CD4-positive, alpha-beta T cell treated with Interleukin-1 beta for 1 hour (primary cell): ENCODE measurements around the gene SEC24A.
"Not testable (repeated sequence)": the region's sequence is repeated elsewhere in the genome, so short reads cannot be mapped to it uniquely, and the experiment has no call there.

Source experiments
- DNase-seq, 2 donors: peaks; one replicate each; pipeline ENCODE4 v3.0.0-alpha.2; 2020 to 2022

SEC24A gene

DNA sequence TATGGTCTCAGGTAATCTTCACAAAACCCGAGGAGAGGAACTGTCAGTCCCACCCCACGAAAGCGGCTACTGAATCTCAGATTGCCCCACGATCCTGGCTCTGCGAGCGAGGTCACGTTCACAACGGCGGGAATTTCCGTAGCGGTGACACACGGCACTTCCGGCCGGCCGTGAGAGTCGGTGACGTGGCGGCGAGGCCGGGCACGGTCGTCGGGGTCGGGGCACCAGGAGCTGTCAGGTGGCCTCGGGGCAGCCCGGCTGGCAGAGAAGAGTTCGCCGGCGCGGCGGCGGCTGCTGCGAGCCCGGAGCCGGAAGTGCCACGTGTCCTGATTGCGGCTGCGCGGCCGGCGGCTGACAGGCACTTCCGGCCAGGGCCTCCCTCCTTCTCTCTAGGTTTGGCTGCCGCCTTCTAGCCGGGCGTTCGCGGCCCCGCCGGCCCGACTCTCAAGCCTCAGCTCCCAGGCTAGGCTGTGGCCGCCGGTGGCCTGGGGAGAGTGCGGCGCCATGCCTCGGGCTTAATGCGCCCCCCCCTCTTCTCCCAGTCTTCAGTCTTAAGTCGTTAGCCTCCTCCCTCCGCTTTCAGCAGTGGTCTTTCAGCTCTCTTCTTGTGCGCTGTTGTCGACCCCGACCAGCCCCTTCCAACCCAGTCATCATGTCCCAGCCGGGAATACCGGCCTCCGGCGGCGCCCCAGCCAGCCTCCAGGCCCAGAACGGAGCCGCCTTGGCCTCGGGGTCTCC lies at the start of gene SEC24A:
TSS of gene SEC24A (plus strand) at position 361 of the 738 bp plus-strand sequence. CDS start at position 653, 292 bp downstream.
- peak; percentile 95 to 96 for DNase-seq

DNA sequence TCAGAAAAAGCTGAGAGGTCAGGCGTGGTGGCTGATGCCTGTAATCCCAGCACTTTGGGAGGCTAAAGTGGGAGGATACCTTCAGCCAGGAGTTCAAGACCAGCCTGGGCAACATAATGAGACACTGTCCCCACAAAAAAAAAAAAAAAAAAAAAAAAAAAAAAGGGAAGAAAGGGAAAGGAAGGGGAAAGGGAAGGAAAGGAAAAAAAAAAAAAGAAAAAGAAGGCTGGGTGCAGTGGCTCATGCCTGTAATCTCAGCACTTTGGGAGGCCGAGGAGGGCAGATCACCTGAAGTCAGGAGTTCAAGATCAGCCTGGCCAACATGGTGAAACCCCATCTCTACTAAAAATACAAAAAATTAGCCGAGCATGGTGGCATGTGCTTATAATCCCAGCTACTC lies 48.8 kb upstream of the SEC24A start:
- not testable (repeated sequence) for DNase-seq

GRCh38 chr5:134600600-134600999 lies 48.0 kb upstream of the SEC24A start:
- DNase-seq, result no peak

- DNase-seq, result no peak
Observed at GRCh38 chr5:134603059-134603458, 45.5 kb upstream of the SEC24A start.

GRCh38 chr5:134604908-134605307 lies 43.7 kb upstream of the SEC24A start:
- DNase-seq, result no peak

DNA sequence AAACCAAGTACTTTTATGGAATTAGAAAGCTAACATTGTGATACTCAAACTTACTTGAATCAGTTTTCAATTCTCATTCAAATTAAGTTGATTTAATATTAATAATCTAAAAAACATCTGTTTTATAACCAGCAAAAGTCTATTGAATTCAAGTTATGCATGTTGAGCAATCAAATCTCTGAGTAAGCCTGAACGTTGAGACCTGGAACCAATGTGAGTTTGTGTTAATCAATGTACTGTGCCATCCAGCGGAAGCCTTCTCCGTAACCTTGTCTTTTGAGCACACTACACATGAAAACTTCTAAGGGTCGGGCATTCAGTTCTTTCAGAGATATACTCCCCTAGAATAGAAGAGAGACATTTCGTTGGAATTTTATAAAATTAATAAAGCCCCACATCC lies 41.9 kb upstream of the SEC24A start:
- no peak for DNase-seq

DNA sequence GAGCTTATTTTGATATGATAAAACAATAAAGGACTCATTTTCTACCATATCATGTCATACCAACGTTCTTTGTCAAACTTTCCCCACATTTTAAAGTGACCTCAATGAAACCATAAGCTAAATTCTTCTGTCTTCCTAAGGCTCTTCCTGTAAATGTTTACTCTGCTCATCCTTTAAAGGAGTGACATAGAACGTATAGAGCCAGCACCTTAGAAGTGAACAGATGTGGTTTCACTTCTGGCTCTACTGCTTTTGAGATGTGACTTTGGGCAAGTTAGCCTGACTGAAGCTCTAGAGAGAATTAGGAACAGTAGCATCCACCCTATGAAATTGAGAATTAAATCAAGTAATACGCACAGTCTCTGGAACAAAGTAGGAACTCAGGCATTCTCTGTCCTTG lies 40.0 kb upstream of the SEC24A start:
- no peak for DNase-seq

- no peak for DNase-seq
Observed at GRCh38 chr5:134609232-134609851, 39.2 kb upstream of the SEC24A start.

DNA sequence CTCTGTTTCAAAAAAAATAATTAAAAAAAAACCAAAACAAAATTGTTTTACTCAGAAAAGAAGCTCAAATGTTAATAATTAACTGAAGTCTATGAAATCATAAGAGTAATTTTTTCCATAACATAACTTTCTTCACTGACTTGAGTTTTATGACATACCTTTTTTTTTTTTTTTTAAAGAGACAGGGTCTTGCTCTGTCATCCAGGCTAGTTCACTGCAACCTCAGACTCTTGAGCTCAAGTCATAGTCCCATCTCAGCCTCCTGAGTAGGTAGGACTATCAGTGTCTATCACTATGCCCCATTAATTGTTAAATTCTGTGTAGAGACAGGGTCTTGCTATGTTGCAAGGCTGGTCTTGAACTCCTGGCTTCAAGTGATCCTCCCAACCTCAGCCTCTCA lies 37.9 kb upstream of the SEC24A start:
- no peak for DNase-seq

DNA sequence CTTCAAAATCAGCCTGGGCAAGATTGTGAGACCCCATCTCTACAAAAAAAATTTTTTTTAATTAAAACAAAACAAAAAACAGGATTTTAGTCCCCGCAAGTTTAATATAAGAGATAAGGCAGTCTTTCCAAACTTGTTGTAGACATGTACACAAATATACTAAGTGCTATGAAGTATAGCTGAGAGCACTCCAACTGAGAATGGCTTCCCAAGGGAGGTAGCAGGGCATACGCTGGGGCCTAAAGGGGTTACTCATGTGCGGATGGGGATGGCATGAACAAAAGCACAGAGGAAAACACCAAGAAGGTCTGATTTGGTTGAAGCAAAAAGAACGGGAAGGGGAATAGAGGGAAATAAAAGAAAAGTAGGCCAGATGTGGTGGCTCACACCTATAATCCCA lies 37.1 kb upstream of the SEC24A start:
- DNase-seq, result no peak

DNA sequence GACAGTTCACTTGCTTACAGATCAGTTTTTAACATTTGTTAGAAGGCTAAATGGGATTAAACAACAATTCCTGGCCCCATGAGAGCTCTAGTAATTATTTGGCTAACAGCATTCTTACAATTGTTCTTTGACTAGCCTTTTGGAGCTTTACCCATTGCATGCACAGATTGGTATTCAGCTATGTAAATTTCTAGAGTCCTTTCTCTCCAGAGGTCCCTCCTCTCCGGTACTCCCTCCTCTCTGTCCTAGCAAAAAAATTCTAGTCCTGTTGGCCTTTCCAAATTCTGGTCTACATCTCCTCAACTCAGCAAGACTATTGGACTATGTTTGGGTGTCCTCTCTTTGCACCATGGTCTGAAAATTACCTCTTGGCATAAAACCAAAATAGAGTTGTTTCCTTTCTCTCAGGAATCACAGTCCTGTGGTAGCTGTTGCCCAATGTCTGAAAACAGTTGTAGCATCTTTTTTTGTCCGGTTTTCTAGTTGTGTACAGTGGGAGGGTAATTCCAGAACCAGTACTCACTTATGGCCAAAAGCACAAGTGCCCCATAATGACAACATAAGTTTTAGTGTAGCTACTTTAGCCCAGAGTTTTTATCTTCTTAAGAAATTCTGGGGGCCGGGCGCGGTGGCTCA lies 34.0 kb upstream of the SEC24A start:
- no peak for DNase-seq

GRCh38 chr5:134620634-134621033 lies 28.0 kb upstream of the SEC24A start:
- no peak for DNase-seq

DNA sequence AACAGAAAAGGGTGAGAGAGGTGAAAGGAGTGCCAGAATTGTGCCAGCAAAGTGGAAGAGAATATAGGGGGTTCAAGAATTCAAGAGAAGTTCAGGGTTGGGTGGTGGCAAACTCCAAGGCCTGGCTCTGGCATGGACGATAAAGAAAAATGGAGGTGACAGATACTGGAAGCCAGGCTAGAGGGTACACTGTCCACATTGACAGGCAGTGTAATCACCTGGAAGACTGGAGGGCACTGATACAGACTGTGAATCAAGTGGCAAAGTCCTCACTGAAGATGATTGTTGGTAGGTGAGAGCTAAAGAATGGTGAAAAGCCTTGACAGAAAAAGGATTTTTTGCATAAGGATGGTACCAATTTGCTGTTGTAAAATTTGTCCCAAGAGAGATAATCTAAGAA lies 23.0 kb upstream of the SEC24A start:
- DNase-seq, result no peak

GRCh38 chr5:134626369-134627014 lies 22.1 kb upstream of the SEC24A start:
- no peak for DNase-seq

- DNase-seq, result no peak
Observed at GRCh38 chr5:134634227-134634626, 14.4 kb upstream of the SEC24A start.

DNA sequence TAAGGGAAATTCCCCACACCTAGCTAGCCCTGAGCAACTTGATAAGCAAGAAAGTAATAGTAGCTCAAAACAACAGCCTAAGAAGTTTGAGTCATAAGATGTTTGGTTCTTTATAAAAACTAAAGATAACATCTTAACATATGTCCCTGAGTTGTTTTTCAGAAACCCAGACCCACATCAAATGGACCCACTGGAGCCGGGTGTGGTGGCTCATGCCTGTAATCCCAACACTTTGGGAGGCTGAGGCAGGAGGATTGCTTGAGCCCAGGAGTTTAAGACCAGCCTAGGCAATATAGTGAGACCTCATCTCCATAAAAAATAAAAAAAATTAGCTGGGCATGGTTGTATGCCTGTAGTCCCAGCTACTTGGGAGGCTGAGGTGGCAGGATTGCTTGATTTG lies 13.2 kb upstream of the SEC24A start:
- not testable (repeated sequence) for DNase-seq

DNA sequence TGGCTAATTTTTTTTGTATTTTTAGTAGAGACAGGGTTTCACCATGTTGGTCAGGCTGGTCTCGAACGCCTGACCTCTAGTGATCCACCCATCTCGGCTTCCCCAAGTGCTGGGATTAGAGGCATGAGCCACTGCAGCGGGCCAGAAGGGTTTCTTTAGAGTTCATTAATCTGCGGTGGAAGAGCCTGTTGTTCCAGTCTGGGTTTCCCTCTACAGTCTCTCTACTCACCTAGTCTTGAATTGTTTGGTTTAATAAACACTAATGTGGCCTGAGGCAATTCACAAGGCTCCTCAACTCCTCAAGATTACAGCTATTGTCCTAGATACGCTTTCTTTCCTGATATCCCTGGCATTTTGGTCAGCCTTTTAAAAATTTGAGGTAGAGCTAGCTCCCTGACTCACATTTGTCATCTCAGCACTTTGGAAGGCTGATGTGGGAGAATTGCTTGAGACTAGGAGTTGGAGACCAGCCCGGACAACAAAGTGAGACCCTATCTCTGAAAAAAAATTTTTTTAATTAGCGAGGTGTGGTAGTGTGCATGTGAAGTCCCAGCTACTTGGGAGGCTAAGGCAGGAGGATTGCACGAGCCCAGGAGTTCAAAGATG lies 11.4 kb upstream of the SEC24A start:
- no peak for DNase-seq

DNA sequence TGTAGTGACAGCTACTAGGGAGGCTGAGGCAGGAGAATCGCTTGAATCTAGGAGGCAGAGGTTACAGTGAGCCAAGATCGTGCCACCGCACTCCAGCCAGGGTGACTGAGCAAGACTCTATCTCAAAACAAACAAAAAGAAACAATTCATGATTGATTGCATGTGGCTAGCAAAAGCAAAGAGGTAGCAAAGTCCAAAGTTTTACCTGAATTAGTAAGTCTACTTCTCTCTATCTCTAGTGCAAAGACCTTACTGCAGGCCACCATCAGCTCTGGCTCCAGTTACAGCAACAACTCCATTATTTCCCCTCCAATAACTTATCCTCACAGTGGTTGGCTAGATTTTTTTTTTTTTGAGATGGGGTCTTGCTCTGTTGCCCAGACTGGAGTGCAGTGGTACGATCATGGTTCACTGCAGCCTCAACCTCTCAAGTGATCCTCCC lies 9.8 kb upstream of the SEC24A start:
- no peak for DNase-seq

DNA sequence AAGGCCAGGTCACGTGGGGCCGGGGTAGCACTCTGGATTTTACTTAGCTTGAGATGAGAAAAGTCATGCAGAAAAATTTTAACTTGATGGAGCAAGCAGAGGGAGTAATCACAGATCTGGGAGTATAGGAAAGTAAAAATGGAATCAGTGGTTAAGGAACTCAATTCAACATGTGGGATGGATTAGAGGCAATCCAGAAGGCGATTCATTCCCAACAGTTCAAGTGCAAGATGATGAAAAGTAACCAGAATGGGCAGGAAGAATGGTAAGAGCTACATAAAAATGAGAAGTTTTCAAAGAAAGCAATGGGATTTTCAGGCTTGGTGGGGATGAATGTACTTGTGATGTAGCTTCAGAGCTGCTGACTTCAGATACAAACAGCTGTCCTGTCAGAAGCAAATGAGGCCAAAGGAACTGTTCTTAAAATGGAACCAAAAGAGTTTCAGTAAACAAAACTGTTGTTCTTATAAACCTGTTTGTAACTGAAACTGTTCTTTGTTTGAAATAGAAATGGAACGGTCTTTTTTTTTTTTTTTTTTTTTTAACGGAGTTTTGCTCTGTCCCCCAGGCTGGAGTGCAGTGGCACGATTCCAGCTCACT lies 5.6 kb upstream of the SEC24A start:
- no peak for DNase-seq

DNA sequence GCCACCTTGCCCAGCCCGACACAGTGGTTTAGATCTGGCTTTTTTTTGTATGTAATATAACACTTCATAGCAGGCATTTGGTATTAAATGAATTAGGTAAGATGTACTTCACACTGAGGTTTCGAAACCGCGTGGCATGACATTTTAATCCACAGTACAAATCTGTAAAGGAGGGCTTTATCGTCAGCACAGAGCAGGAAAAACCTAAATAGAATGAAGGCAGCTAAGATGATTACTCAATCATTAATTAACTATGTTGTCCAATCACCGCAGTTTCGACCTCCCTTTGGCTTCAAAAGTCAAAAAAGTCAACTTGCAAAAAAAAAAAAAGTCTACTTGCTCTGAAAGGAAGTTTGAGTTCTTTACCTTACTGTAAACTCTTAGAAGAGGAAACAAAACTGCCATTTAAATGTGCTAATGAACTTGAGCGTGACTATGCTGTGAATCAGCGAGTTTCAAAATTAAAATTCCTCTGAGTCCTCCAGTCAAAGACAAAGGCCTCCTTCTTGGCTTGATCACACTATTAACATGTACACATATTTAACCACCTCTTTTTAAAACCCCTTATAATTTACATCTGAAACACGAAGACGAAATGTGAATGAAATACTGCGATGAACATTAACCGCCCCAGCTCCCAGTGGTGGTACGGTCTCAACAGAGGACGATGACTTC lies 698 bp upstream of the SEC24A start:
- DNase-seq, result peak; percentile 25 to 60

GRCh38 chr5:134649163-134649835 lies 714 bp downstream of the SEC24A start:
- DNase-seq, result peak in 1 of 2 donors; percentile 19

DNA sequence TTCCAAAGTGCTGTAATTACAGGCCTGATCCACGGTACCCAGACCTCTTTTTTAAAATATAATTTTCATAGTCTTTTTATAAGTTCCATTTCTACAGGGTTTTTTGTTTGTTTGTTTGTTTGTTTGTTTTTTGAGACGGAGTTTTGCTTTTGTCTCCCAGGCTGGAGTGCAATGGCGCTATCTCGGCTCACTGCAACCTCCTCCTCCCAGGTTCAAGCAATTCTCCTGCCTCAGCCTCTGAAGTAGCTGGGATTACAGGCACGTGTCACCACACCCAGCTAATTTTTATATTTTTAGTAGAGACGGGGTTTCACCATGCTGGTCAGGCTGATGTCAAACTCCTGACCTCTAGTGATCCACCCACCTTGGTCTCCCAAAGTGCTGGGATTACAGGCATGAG lies 2.1 kb downstream of the SEC24A start:
- not testable (repeated sequence) for DNase-seq
